Omental fat pad (tissue), 4 donors: ENCODE data around the gene GLS2. TPM values are rescaled to one million over a fixed set of nuclear protein-coding genes. Genes with fewer than 3 reads are reported as not detected.
"Not testable (repeated sequence)": the region's sequence is repeated elsewhere in the genome, so short reads cannot be mapped to it uniquely, and the experiment has no call there.

ENCODE experiments used
- ATAC-seq: fragments of 150-250 bp; one replicate; pipeline ENCODE4 v1.9.1; 2016; ENCODE audit warnings: mild to moderate bottlenecking, moderate library complexity; ENCODE audit not compliant: low FRiP score
- DNase-seq: peaks from one replicate; pipeline ENCODE4 v3.0.0-alpha.2; 2019; ENCODE audit warnings: low spot score
- CTCF ChIP-seq, 3 donors: fragments of 450-650 bp; IDR thresholded peaks; one replicate each; pipeline ENCODE4 v1.5.1; 2016 to 2017; ENCODE audit warnings: antibody characterized with exemption in 3 of 3, mild to moderate bottlenecking in 3 of 3, moderate library complexity in 2 of 3
- total RNA-seq, 4 donors: library from RNA; depleted of rRNA; stranded (reverse); fragments of >200 nt; gene quantifications; one replicate each; pipeline ENCODE4 v1.1.0, GENCODE V29; 2016

The GLS2 gene
- total RNA-seq, 4 donors from 2014 or later = 0.88 to 2.6 (median 1.7) TPM; not detected in 1

- TF ChIP-seq CTCF (IDR thresholded peaks at IDR 0.05) = no peak
- ATAC-seq = no peak
- DNase-seq = no peak
These were observed 36.8 kb downstream of the GLS2 start for GRCh38 chr12:56451147-56451546.

- ATAC-seq = no peak
- no peak for DNase-seq
- TF ChIP-seq CTCF (IDR thresholded peaks at IDR 0.05) = no peak
These were observed 37.7 kb downstream of the GLS2 start for GRCh38 chr12:56450241-56450640.

GRCh38 chr12:56449622-56449984 is 38.4 kb downstream of the GLS2 start:
- no peak for DNase-seq

GRCh38 chr12:56448860-56449621 is 38.9 kb downstream of the GLS2 start, which contains the start of gene TIMELESS:
Gene TIMELESS (minus strand): TSS chr12:56449426. CDS start chr12:56434170, 15,256 bp downstream.
- peak; percentile 68 for DNase-seq
- no peak for TF ChIP-seq CTCF (IDR thresholded peaks at IDR 0.05)
- ATAC-seq = peak; percentile 99

More at GRCh38 chr12:56449622-56449984, 38.4 kb downstream of the GLS2 start:
- no peak for ATAC-seq
- no peak for TF ChIP-seq CTCF (IDR thresholded peaks at IDR 0.05)

GRCh38 chr12:56443208-56443607 is 44.8 kb downstream of the GLS2 start:
- DNase-seq, ATAC-seq: not testable (repeated sequence)

- ATAC-seq (no peak), DNase-seq (no peak)
- TF ChIP-seq CTCF (IDR thresholded peaks at IDR 0.05) = no peak
These were observed 50.4 kb downstream of the GLS2 start for GRCh38 chr12:56437430-56438176.

- no peak for TF ChIP-seq CTCF (IDR thresholded peaks at IDR 0.05)
- DNase-seq (no peak), ATAC-seq (no peak)
These were observed 53.1 kb downstream of the GLS2 start for GRCh38 chr12:56434828-56435227.
